ENCODE results near the gene PML. TPM values are rescaled to one million over a fixed set of nuclear protein-coding genes. Genes with fewer than 3 reads are reported as not detected.

Gene PML
- total and polyA plus RNA-seq, 9 of the 15 experiments (the other 6 are each of a cell fraction or from before 2014, with no cell fraction given), result 5.0 to 50.7 (median 10.1) TPM

DNA sequence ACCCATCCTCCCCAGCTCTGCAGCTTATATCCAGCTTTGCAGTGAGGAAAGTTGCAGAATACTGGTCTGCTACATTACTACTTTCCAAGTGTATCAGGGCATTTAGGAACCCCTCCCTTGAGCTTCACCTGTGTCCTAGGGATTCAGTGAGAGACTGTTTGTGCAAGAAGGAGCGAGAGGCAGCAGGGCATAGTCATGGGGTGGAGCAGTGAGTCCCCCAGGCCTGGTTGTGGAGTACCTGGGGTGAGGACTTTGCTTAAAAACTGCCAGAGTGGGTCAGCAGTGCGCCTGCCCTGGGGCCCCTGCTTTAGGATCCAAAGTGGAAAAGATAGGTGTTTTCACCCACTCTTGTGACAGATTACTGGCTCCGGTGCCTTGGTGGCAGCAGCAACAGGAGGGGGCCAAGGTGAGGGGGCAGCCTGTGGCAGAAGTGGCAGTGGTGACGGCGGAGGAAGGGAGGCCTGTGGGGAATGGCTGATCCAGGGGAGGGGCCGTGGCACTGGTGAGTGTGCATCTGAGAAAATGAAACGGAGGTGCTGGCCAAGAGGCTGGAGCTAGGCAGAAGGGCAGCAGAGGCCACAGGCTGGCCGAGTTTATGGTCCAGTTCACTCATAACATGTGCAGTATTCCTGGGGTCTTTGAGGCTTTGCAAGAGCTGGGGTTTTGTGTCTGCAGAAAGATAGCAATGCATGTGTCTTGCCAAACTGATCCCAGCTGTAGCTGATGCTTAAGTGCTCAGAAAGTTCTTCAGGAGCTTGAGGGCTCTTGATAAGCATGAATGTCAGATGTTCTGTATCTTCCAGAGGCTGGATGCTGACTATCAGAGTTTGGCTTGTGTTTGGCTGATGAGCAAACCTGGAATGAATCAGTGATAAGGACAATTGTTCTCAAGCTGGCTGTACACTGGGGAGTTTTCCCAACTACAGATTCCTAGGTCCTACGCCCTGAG is 44.5 kb downstream of the PML start (continued):
- TF ChIP-seq ZNF174 (CRISPR knock-in tag; IDR thresholded peaks at IDR 0.05), result no peak
- no peak for TF ChIP-seq MEF2D (tag; conservative IDR thresholded peaks at IDR 0.05; ENCODE audit: low read depth)
- TF ChIP-seq ASH1L (IDR thresholded peaks at IDR 0.05; ENCODE audit: borderline replicate concordance, low read depth, partially characterized antibody), result no peak
- TF ChIP-seq ZNF140 (CRISPR knock-in tag; IDR thresholded peaks at IDR 0.05), result no peak
- TF ChIP-seq DACH1 (IDR thresholded peaks at IDR 0.05; ENCODE audit: partially characterized antibody), result no peak
- no peak for TF ChIP-seq SPI1 (IDR thresholded peaks at IDR 0.05; ENCODE audit: borderline replicate concordance, low read depth, low read length)
- TF ChIP-seq PHF8 (IDR thresholded peaks at IDR 0.05; ENCODE audit: borderline replicate concordance, low read length), result no peak
- TF ChIP-seq HDAC3 (IDR thresholded peaks at IDR 0.05; ENCODE audit: borderline replicate concordance, partially characterized antibody), result no peak
- no peak for TF ChIP-seq CREB3 (tag; conservative IDR thresholded peaks at IDR 0.05; ENCODE audit: low read depth)
- no peak for TF ChIP-seq ZNF24 (IDR thresholded peaks at IDR 0.05)
- TF ChIP-seq ZNF146 (CRISPR knock-in tag; IDR thresholded peaks at IDR 0.05; ENCODE audit: unreplicated experiment), result no peak
- TF ChIP-seq ZNF668 (CRISPR knock-in tag; IDR thresholded peaks at IDR 0.05), result no peak
- TF ChIP-seq ZNF57 (CRISPR knock-in tag; IDR thresholded peaks at IDR 0.05), result no peak
- no peak for TF ChIP-seq CCNT2 (IDR thresholded peaks at IDR 0.05; ENCODE audit: borderline replicate concordance, extremely low read depth, insufficient read length, low read depth, low read length)
- no peak for TF ChIP-seq BDP1 (IDR thresholded peaks at IDR 0.05; ENCODE audit: insufficient read depth, insufficient read length)
- no peak for TF ChIP-seq NELFE (IDR thresholded peaks at IDR 0.05; ENCODE audit: insufficient read depth, insufficient read length)
- TF ChIP-seq TAL1 (IDR thresholded peaks at IDR 0.05), result peak; percentile 70
- TF ChIP-seq, protein P1, sequence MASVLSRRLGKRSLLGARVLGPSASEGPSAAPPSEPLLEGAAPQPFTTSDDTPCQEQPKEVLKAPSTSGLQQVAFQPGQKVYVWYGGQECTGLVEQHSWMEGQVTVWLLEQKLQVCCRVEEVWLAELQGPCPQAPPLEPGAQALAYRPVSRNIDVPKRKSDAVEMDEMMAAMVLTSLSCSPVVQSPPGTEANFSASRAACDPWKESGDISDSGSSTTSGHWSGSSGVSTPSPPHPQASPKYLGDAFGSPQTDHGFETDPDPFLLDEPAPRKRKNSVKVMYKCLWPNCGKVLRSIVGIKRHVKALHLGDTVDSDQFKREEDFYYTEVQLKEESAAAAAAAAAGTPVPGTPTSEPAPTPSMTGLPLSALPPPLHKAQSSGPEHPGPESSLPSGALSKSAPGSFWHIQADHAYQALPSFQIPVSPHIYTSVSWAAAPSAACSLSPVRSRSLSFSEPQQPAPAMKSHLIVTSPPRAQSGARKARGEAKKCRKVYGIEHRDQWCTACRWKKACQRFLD (CRISPR knock-in tag; IDR thresholded peaks at IDR 0.05), result no peak
- TF ChIP-seq ZNF41 (CRISPR knock-in tag; conservative IDR thresholded peaks at IDR 0.05), result no peak
- no peak for TF ChIP-seq E4F1 (CRISPR knock-in tag; IDR thresholded peaks at IDR 0.05; ENCODE audit: borderline replicate concordance)
- TF ChIP-seq RUNX1 (IDR thresholded peaks at IDR 0.05; ENCODE audit: low read depth), result no peak
- no peak for TF ChIP-seq PML (IDR thresholded peaks at IDR 0.05; ENCODE audit: low read length)
- TF ChIP-seq POU5F1 (IDR thresholded peaks at IDR 0.05; ENCODE audit: borderline replicate concordance, low read depth, low read length, partially characterized antibody), result no peak
- TF ChIP-seq FOSL1 (tag; conservative IDR thresholded peaks at IDR 0.05), result peak; percentile 59
- no peak for TF ChIP-seq ZC3H8 (IDR thresholded peaks at IDR 0.05)

All from K562 (cell line).